Stimulated activated CD8-positive, alpha-beta memory T cell treated with anti-CD3 and anti-CD28 coated beads, Interleukin-7, amount 100 ng/mL, for 4 hours (primary cell): Measurements from ENCODE around the gene SEC24A.
A peak's percentile ranks its signal among the peaks of the same experiment; 100 is the strongest.
"Not testable (repeated sequence)": the region's sequence is repeated elsewhere in the genome, so short reads cannot be mapped to it uniquely, and the experiment has no call there.

ENCODE experiments used
- DNase-seq, 2 donors: peaks; one replicate each; pipeline ENCODE4 v3.0.0-alpha.2; 2020; ENCODE audit warnings: low read depth in 2 of 2

The SEC24A gene

GRCh38 chr5:134749415-134749814 is 100.8 kb downstream of the SEC24A start:
- DNase-seq: no peak

- DNase-seq: no peak
Measured at GRCh38 chr5:134758176-134758503, 109.6 kb downstream of the SEC24A start.

DNA sequence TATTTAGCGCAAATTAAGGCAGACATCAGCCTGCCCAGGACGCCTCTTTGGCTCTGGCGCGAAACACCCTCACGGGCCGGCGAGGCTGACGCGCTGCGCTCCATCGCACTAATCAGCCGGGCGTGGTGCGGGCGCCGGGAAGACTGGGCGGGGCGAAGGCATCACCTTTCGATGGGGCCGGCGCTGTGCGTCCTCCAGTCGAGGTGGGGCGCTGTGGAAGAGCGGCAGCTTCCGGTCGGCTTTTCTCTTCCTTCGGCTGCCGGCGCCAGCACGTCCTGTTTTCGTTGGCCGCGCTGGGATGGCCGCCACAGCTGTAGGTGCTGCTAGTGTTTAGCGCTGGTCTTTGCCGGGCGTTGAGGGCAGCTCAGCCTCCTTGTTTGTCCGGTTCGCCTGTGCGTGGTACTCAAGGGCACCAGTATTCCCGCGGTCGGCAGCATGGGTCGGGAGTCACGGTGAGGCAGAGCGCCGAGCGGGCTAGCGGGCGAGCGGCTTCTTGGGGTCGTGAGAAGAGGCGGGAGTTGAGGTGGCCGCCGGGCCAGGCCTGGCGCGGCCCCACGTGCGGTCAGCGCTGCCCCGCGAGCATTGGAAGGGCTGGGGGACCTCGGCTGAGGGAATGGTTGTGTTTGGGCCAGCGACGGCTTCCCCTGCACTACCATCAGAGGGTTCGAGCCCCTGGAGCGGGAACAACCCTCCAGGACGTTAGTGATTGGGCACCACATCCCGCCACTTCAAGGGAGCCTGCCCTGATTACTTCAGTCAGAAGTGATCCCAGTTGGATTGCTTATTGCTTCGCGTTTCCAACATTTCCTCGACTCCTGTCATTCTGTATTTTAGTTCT is 110.1 kb downstream of the SEC24A start, which contains the start of gene DDX46:
TSS of gene DDX46 (plus strand) at position 276 of the 838 bp plus-strand sequence. CDS start at position 436, 160 bp downstream.
- DNase-seq: peak; percentile 84 to 90

DNA sequence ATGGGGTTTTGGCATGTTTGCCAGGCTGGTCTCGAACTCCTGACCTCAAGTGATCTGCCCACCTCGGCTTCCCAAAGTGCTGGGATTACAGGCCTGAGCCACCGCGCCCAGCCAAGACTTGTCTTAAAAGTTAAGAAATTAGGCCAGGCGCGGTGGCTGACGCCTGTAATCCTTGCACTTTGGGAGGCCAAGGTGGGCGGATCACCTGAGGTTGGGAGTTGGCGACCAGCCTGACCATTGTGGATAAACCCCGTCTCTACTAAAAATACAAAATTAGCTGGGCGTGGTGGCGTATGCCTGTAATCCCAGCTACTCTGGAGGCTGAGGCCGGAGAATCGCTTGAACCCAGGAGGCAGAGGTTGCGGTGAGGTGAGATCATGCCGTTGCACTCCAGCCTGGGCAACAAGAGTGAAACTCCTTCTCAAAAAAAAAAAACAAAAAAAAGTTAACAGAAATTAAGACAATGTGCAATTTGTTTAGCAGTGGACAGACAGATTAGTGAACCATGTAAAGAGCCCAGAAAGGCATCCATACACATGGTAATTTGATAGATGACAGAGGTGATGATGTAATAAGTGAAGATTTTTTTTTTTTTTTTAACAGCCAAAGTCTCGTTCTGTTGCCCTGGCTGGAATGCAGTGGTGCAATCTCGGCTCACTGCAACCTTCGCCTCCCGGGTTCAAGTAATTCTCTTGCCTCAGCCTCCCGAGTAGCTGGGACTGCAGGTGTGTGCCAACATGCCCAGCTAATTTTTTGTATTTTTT is 119.1 kb downstream of the SEC24A start:
- DNase-seq: not testable (repeated sequence)

DNA sequence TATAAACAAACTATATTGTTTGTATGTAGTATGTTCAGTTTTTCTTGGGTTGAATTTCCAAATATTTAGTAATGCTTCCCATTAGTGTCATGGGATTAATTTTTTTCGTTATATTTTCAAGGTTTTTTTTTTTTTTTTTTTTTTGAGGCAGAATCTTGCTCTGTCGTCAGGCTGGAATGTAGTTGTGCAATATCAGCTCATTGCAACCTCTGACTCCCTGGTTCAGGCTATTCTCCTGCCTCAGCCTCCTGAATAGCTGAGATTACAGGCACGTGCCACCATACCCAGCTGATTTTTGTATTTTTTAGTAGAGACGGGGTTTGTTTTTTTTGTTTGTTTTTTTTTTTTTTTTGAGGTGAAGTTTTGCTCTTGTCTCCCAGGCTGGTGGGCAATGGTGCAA is 120.6 kb downstream of the SEC24A start:
- no peak for DNase-seq

- DNase-seq: no peak
Measured at GRCh38 chr5:134772461-134773125, 124.0 kb downstream of the SEC24A start.

DNA sequence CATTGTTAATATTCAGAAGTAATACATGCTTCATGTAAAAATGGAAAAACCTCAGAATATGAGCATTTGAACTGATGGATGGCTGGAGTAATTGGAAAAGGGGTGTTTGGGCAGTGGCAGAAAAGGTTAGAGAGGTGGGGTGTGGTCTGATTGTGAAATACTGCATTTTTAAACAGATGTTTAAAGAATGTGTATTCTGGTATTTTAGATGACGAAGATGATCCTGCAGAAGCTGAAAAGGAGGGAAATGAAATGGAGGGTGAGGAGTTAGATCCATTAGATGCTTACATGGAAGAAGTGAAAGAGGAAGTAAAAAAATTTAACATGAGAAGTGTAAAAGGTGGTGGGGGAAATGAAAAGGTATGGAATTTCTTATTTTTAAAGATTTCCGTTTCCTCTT is 128.8 kb downstream of the SEC24A start:
- no peak for DNase-seq
